Heart left ventricle (tissue), 16 donors: ENCODE measurements around the gene TNS3. TPM values are rescaled to one million over a fixed set of nuclear protein-coding genes. Genes with fewer than 3 reads are reported as not detected.

Experiments used
- ATAC-seq, 4 donors: fragments of 200-7000 bp; cut with Tn5 transposase; one replicate each; pipeline ENCODE4 v1.9.1; 2020 to 2022; ENCODE audit warnings: moderate library complexity in 4 of 4, mild to moderate bottlenecking in 3 of 4, moderate number of reproducible peaks in 1 of 4
- DNase-seq, 5 donors: peaks; one replicate each; pipeline ENCODE4 v3.0.0-alpha.2; 2020
- H3K27ac ChIP-seq, 12 donors: fragments of 200-600 bp; sonication (generic) in 4 of 12; one replicate each; pipeline versions ENCODE4 v1.5.0 to v1.8.0; 2016 to 2022; ENCODE audit warnings: mild to moderate bottlenecking in 2 of 12
- H3K27me3 ChIP-seq, 9 donors: fragments of 200-600 bp; sonication (generic) in 2 of 9; one replicate each; pipeline versions ENCODE4 v1.5.1 to v1.8.0; 2016 to 2022; ENCODE audit warnings: mild to moderate bottlenecking in 3 of 9
- H3K36me3 ChIP-seq, 9 donors: fragments of 200-600 bp; sonication (generic) in 2 of 9; one replicate each; pipeline versions ENCODE4 v1.5.0 to v1.8.0; 2018 to 2022; ENCODE audit warnings: mild to moderate bottlenecking in 2 of 9
- H3K4me1 ChIP-seq, 12 donors: fragments of 200-600 bp; sonication (generic) in 4 of 12; one replicate each; pipeline versions ENCODE4 v1.5.0 to v1.8.0; 2016 to 2022; ENCODE audit warnings: mild to moderate bottlenecking in 3 of 12
- H3K4me3 ChIP-seq, 12 donors: fragments of 200-600 bp; sonication (generic) in 4 of 12; one replicate each; pipeline versions ENCODE4 v1.5.0 to v1.8.0; 2017 to 2022; ENCODE audit warnings: mild to moderate bottlenecking in 9 of 12, moderate library complexity in 4 of 12
- H3K9me3 ChIP-seq, 12 donors: fragments of 200-600 bp; sonication (generic) in 4 of 12; one replicate each; pipeline versions ENCODE4 v1.5.0 to v1.8.0; 2016 to 2022; ENCODE audit warnings: mild to moderate bottlenecking in 1 of 12
- CTCF ChIP-seq, 12 donors: fragments of 200-600 bp; sonication (generic) in 4 of 12; IDR thresholded peaks; one replicate each; pipeline versions ENCODE4 v1.5.0 to v1.8.0; 2018 to 2022; ENCODE audit warnings: antibody characterized with exemption in 12 of 12, mild to moderate bottlenecking in 5 of 12
- POLR2A ChIP-seq, 2 donors: fragments of 450-650 bp; IDR thresholded peaks; one replicate each; pipeline ENCODE4 v1.6.1; 2017; ENCODE audit warnings: antibody characterized with exemption in 2 of 2, mild to moderate bottlenecking in 2 of 2, moderate library complexity in 2 of 2
- WGBS, 4 donors: extraction: QIAGEN DNeasy Blood & Tissue Kit in 2 of 4; methylation state at CpG; one replicate each; pipeline versions ENCODE4 v1.1.5 to v1.1.7; 2013 to 2018; 5-methylcytosine and 5-hydroxymethylcytosine counted together
- intact Hi-C, 10 donors: fragments of 100-400 bp; cut with DNase I; formaldehyde crosslinking; loops; one replicate each; pipeline versions ENCODE4 v1.11.1 to v1.14.2; 2022
- polyA plus RNA-seq, 2 donors: library from polyadenylated mRNA; stranded (reverse); fragments of 200-250 nt; gene quantifications; one replicate each; pipeline ENCODE4 v1.2.3, GENCODE V29; 2013
- total RNA-seq, 9 donors: library from RNA; depleted of rRNA in 2 of 9; stranded (reverse); fragments of >200 nt in 2 of 9; fragmentation: NEBNext Ultra II Directional in 3 of 9; extraction: Animal tissue kit (Norgen Biotek cat#: 25700) in 3 of 9; gene quantifications; one replicate each; pipeline versions ENCODE4 v1.1.0 to v1.2.4, GENCODE V29; 2016 to 2023
- donor health status: ischemic (EF 13 %, LVEDD 7.1; RV severe dilation, severe dysfunction).
- donor health status: healthy with polysubstance abuse.
- donor health status: DM: no; HTN: yes; CAD: no.
- donor health status: DM: no; HTN: no; CAD: no.
- donor health status: ischemic (EF 25% LVEDD 6.9; RV normal size, moderate dysfunction).
- donor health status: ischemic (EF 25% LVEDD 5.7; RV mildly dilated, moderate dysfunction).
- donor health status: healthy.
- donor health status: DM: yes; HTN: yes; CAD: no.
- donor health status: ischemic (EF 35%, LVEDD 5.7; RV mildly dilated, moderate dysfunction).
- donor health status: nonischemic (EF 11% LVEDD 7.7; RV severe dilation, severe dysfunction).
- donor health status: DM: yes; HTN: yes; CAD: no.
- donor health status: PGD.
- donor health status: ischemic (EF 29% LVEDD 5.4; RV normal size, mild dysfunction).
- donor health status: nonischemic (EF 23%, LVEDD 6.1; RV moderate dilation, normal function).

The TNS3 gene
- total and polyA plus RNA-seq, 11 donors = 10.1 to 116 (median 32.7) TPM

- intact Hi-C loops = loop anchor here in 2 of 10 donors (1.0 to 5.0 kb wide), 2 partner anchors 10 to 97 kb away; no protein-coding TSS in a partner anchor
- Histone ChIP-seq H3K27me3 (no peaks in the 10 kb centered on the region), H3K27ac (peak overlapping the region; percentile 66 to 94 (median 86)), H3K4me3 (peak overlapping the region in 1 of 12 donors; percentile 1), H3K9me3 (no peaks in the 10 kb centered on the region), H3K4me1 (peaks cover 0 to 50% (median 34%) of the 10 kb centered on the region in 12 donors), H3K36me3 (peaks cover 0 to 7% (median 0%) of the 10 kb centered on the region in 9 donors)
- DNase-seq (peak; percentile 86 to 95 (median 90)), ATAC-seq (peak; percentile 94 to 96 (median 95))
- WGBS, 4 donors = 59 to 75% (median 60%) methylated on average over 16 to 24 of the region's 24 CpGs
- TF ChIP-seq CTCF (IDR thresholded peaks at IDR 0.05) (peak in 8 of 12 donors; percentile 21 to 54 (median 34)), POLR2A (IDR thresholded peaks at IDR 0.05) (no peak)
These were observed 106.7 kb downstream of the TNS3 start for GRCh38 chr7:47474937-47475879.

GRCh38 chr7:47474211-47474936 is 107.5 kb downstream of the TNS3 start:
- TF ChIP-seq POLR2A (IDR thresholded peaks at IDR 0.05) (no peak), CTCF (IDR thresholded peaks at IDR 0.05) (no peak)
- no peaks in the 10 kb centered on the region for H3K27me3 ChIP-seq
- intact Hi-C loops = no loop called here
- 91 to 98% (median 95%) methylated on average over 2 of the region's 2 CpGs for WGBS, 4 donors
- DNase-seq (no peak), ATAC-seq (no peak)
- H3K4me3 ChIP-seq = no peak overlapping the region
- peak overlapping the region; percentile 50 to 94 (median 86) for H3K27ac ChIP-seq
- H3K36me3 ChIP-seq = peaks cover 0 to 7% (median 0%) of the 10 kb centered on the region in 9 donors
- no peaks in the 10 kb centered on the region for H3K9me3 ChIP-seq
- H3K4me1 ChIP-seq = peaks cover 0 to 47% (median 34%) of the 10 kb centered on the region in 12 donors

- Histone ChIP-seq H3K27ac (peak overlapping the region in 7 of 12 donors; percentile 77 to 94 (median 90)), H3K4me1 (peaks cover 0 to 42% (median 32%) of the 10 kb centered on the region in 12 donors), H3K27me3 (no peaks in the 10 kb centered on the region), H3K9me3 (peaks cover 0 to 3% (median 0%) of the 10 kb centered on the region in 12 donors), H3K36me3 (peaks cover 0 to 7% (median 0%) of the 10 kb centered on the region in 9 donors), H3K4me3 (no peak overlapping the region)
- TF ChIP-seq CTCF (IDR thresholded peaks at IDR 0.05) (no peak), POLR2A (IDR thresholded peaks at IDR 0.05) (no peak)
- intact Hi-C loops = no loop called here
- 65 to 70% (median 69%) methylated on average over 6 of the region's 6 CpGs for WGBS, 4 donors
- no peak for ATAC-seq
- DNase-seq = peak in 1 of 5 donors; percentile 29
These were observed 108.3 kb downstream of the TNS3 start for GRCh38 chr7:47473499-47474210.
